ENCODE data around the gene MYRIP. TPM values are rescaled to one million over a fixed set of nuclear protein-coding genes. Genes with fewer than 3 reads are reported as not detected.

Gene MYRIP
- total RNA-seq, 1 experiment from 2014 or later = 1.6 TPM

GRCh38 chr3:39936848-39937247 is 127.4 kb downstream of the MYRIP start (continued):
- TF ChIP-seq PREB (CRISPR knock-in tag; IDR thresholded peaks at IDR 0.05; ENCODE audit: borderline replicate concordance) = no peak
- TF ChIP-seq, protein P1, sequence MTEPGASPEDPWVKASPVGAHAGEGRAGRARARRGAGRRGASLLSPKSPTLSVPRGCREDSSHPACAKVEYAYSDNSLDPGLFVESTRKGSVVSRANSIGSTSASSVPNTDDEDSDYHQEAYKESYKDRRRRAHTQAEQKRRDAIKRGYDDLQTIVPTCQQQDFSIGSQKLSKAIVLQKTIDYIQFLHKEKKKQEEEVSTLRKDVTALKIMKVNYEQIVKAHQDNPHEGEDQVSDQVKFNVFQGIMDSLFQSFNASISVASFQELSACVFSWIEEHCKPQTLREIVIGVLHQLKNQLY (CRISPR knock-in tag; IDR thresholded peaks at IDR 0.05) = no peak

DNA sequence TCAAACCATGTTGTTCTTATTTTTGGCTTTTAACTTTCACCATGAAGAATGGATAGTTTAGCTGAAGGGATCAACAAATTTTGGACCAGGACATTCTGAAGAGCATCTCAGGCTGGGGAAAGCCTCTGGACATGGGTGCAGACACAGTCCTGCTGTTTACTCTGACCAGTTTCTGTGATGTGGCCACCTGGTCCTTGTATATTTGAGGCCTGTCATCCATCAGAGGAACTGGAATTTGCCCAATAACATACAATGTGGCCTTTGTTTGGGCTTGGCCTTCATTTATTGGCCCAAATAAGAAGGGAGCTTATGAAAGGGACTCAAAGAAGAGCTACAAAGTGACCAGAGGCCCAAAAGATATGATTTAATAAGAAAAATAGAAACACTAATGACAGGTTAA is 127.9 kb downstream of the MYRIP start:
- no peak for ATAC-seq
- CTCF ChIA-PET = no interaction called here
- POLR2A ChIA-PET = no interaction called here
- Mint-ChIP-seq H3K36me3 (no peaks in the 10 kb centered on the region), H3K9me3 (no peaks in the 10 kb centered on the region; the same call in 1 of the 2 replicates), H3K27me3 (ENCODE audit: low read depth) (no peaks in the 10 kb centered on the region), H3K27ac (no peak overlapping the region), H3K4me1 (peaks cover 17% of the 10 kb centered on the region), H3K4me3 (no peak overlapping the region)
- no peak for DNase-seq (ENCODE audit: low spot score)
- TF ChIP-seq HMGA2 (CRISPR knock-in tag; IDR thresholded peaks at IDR 0.05) (no peak), ZNF425 (CRISPR knock-in tag; conservative IDR thresholded peaks at IDR 0.05) (no peak), NFYB (CRISPR knock-in tag; conservative IDR thresholded peaks at IDR 0.05; ENCODE audit: low read depth) (no peak), CREB1 (CRISPR knock-in tag; IDR thresholded peaks at IDR 0.05) (no peak), ZNF281 (CRISPR knock-in tag; IDR thresholded peaks at IDR 0.05) (no peak), CTCF (IDR thresholded peaks at IDR 0.05) (no peak), ZNF512 (CRISPR knock-in tag; IDR thresholded peaks at IDR 0.05; ENCODE audit: borderline replicate concordance) (no peak), GRHL2 (CRISPR knock-in tag; IDR thresholded peaks at IDR 0.05; ENCODE audit: insufficient replicate concordance, severe bottlenecking) (no peak), NR1H2 (CRISPR knock-in tag; IDR thresholded peaks at IDR 0.05) (no peak), ATF3 (CRISPR knock-in tag; conservative IDR thresholded peaks at IDR 0.05) (no peak), SMAD4 (CRISPR knock-in tag; IDR thresholded peaks at IDR 0.05) (no peak)
- TF ChIP-seq, protein P2, sequence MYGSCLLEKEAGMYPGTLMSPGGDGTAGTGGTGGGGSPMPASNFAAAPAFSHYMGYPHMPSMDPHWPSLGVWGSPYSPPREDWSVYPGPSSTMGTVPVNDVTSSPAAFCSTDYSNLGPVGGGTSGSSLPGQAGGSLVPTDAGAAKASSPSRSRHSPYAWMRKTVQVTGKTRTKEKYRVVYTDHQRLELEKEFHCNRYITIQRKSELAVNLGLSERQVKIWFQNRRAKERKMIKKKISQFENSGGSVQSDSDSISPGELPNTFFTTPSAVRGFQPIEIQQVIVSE (CRISPR knock-in tag; IDR thresholded peaks at IDR 0.05; ENCODE audit: borderline replicate concordance) = no peak
- TF ChIP-seq, protein P3, sequence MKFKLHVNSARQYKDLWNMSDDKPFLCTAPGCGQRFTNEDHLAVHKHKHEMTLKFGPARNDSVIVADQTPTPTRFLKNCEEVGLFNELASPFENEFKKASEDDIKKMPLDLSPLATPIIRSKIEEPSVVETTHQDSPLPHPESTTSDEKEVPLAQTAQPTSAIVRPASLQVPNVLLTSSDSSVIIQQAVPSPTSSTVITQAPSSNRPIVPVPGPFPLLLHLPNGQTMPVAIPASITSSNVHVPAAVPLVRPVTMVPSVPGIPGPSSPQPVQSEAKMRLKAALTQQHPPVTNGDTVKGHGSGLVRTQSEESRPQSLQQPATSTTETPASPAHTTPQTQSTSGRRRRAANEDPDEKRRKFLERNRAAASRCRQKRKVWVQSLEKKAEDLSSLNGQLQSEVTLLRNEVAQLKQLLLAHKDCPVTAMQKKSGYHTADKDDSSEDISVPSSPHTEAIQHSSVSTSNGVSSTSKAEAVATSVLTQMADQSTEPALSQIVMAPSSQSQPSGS (CRISPR knock-in tag; IDR thresholded peaks at IDR 0.05; ENCODE audit: borderline replicate concordance, low read depth) = no peak
- TF ChIP-seq, protein P4, sequence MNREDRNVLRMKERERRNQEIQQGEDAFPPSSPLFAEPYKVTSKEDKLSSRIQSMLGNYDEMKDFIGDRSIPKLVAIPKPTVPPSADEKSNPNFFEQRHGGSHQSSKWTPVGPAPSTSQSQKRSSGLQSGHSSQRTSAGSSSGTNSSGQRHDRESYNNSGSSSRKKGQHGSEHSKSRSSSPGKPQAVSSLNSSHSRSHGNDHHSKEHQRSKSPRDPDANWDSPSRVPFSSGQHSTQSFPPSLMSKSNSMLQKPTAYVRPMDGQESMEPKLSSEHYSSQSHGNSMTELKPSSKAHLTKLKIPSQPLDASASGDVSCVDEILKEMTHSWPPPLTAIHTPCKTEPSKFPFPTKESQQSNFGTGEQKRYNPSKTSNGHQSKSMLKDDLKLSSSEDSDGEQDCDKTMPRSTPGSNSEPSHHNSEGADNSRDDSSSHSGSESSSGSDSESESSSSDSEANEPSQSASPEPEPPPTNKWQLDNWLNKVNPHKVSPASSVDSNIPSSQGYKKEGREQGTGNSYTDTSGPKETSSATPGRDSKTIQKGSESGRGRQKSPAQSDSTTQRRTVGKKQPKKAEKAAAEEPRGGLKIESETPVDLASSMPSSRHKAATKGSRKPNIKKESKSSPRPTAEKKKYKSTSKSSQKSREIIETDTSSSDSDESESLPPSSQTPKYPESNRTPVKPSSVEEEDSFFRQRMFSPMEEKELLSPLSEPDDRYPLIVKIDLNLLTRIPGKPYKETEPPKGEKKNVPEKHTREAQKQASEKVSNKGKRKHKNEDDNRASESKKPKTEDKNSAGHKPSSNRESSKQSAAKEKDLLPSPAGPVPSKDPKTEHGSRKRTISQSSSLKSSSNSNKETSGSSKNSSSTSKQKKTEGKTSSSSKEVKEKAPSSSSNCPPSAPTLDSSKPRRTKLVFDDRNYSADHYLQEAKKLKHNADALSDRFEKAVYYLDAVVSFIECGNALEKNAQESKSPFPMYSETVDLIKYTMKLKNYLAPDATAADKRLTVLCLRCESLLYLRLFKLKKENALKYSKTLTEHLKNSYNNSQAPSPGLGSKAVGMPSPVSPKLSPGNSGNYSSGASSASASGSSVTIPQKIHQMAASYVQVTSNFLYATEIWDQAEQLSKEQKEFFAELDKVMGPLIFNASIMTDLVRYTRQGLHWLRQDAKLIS (CRISPR knock-in tag; IDR thresholded peaks at IDR 0.05; ENCODE audit: borderline replicate concordance) = no peak
